Natural killer cell (primary cell): Measurements from ENCODE around the gene SLC22A23. TPM values are rescaled to one million over a fixed set of nuclear protein-coding genes. Genes with fewer than 3 reads are reported as not detected.

Experiments used
- ATAC-seq, 3 donors: fragments of 150-1000 bp in 2 of 3; fragments of 200-7000 bp in 1 of 3; cut with Tn5 transposase; 1 replicate in 1 of 3; 2 replicates in 2 of 3; pipeline ENCODE4 v1.10.0; 2021; ENCODE audit warnings: mild to moderate bottlenecking in 2 of 3, moderate library complexity in 2 of 3
- DNase-seq, 2 donors: peaks; one replicate each; pipeline versions ENCODE4 v3.0.0 to v3.0.0-alpha.2; 2013 to 2021; ENCODE audit warnings: mixed read lengths in 1 of 2
- H3K27ac ChIP-seq: one replicate; pipeline ENCODE4 v1.5.1; 2013; ENCODE audit warnings: mild to moderate bottlenecking, low read length
- H3K27me3 ChIP-seq: one replicate; pipeline ENCODE4 v1.6.1; 2013; ENCODE audit warnings: low read length; ENCODE audit not compliant: control insufficient read depth, insufficient read depth
- H3K36me3 ChIP-seq: one replicate; pipeline ENCODE4 v1.6.1; 2013; ENCODE audit warnings: low read length; ENCODE audit not compliant: control insufficient read depth, insufficient read depth
- H3K4me1 ChIP-seq: one replicate; pipeline ENCODE4 v1.6.1; 2013; ENCODE audit warnings: low read length; ENCODE audit not compliant: control insufficient read depth, insufficient read depth
- H3K4me3 ChIP-seq: one replicate; pipeline ENCODE4 v1.5.1; 2013; ENCODE audit warnings: low read length
- H3K9me3 ChIP-seq: one replicate; pipeline ENCODE4 v1.6.1; 2013; ENCODE audit warnings: low read length; ENCODE audit not compliant: control insufficient read depth, insufficient read depth
- H3K27ac Mint-ChIP-seq, 2 donors: one replicate each; pipeline ENCODE4 v1.8.0; 2022; ENCODE audit warnings: mild to moderate bottlenecking in 2 of 2, mixed read lengths in 2 of 2, moderate library complexity in 1 of 2
- H3K27me3 Mint-ChIP-seq, 2 donors: one replicate each; pipeline ENCODE4 v1.8.0; 2022; ENCODE audit warnings: low read depth in 2 of 2, mixed read lengths in 2 of 2
- H3K36me3 Mint-ChIP-seq: one replicate; pipeline ENCODE4 v1.8.0; 2022; ENCODE audit warnings: mixed read lengths
- H3K4me1 Mint-ChIP-seq, 2 donors: one replicate each; pipeline ENCODE4 v1.8.0; 2022; ENCODE audit warnings: mixed read lengths in 2 of 2
- H3K4me3 Mint-ChIP-seq: one replicate; pipeline ENCODE4 v1.8.0; 2022; ENCODE audit warnings: mild to moderate bottlenecking, moderate library complexity, mixed read lengths
- H3K9me3 Mint-ChIP-seq, 2 donors: one replicate each; pipeline ENCODE4 v1.8.0; 2022; ENCODE audit warnings: mixed read lengths in 2 of 2
- WGBS: methylation state at CpG from one replicate; pipeline ENCODE4 v1.1.7; 2013; ENCODE audit warnings: missing lambda C conversion rate; ENCODE audit not compliant: insufficient coverage; 5-methylcytosine and 5-hydroxymethylcytosine counted together
- intact Hi-C: fragments of 100-400 bp; cut with micrococcal nuclease; formaldehyde crosslinking; loops from one replicate; pipeline ENCODE4 v1.14.2; 2022
- total RNA-seq, 4 donors: library from RNA; stranded (reverse); fragments of 120-200 nt in 1 of 4; gene quantifications; one replicate each; pipeline versions ENCODE4 v1.2.3 to v1.2.4, GENCODE V29; 2013 to 2022
- TF ChIP-seq, protein P1 (sequence below): fragments of 200-600 bp; IDR thresholded peaks from one replicate; pipeline ENCODE4 v1.8.0; 2022; ENCODE audit warnings: antibody characterized with exemption

SLC22A23 gene
- total RNA-seq, 3 donors from 2014 or later (not counting 1 experiment from before 2014, with no cell fraction given), result 0.24 to 0.79 (median 0.38) TPM

DNA sequence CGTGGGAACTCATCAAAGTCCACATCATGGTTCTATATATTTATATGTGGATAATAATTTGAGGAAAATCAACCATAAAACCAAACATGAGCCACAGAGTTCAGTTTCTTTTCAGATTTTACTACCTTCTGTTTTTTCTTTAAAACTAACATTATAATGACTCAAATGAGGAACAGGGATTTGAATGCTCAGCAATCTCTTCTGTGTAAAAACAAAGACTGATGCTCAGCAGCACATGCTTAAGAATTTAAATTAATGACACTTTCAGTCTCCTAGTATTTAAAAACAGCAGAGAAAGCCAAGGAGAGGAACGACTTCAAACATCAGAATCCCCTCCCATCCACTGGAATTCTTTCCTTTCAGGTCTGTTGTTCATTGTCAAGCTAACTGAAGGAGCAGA, 125.4 kb downstream of the SLC22A23 start:
- intact Hi-C loops, result no loop called here
- Mint-ChIP-seq H3K4me3 (no peak overlapping the region), H3K27me3 (peaks cover 14 to 17% of the 10 kb centered on the region in 2 donors), H3K36me3 (no peaks in the 10 kb centered on the region), H3K9me3 (no peaks in the 10 kb centered on the region), H3K27ac (no peak overlapping the region), H3K4me1 (peaks cover 19 to 21% of the 10 kb centered on the region in 2 donors)
- TF ChIP-seq, protein P1, sequence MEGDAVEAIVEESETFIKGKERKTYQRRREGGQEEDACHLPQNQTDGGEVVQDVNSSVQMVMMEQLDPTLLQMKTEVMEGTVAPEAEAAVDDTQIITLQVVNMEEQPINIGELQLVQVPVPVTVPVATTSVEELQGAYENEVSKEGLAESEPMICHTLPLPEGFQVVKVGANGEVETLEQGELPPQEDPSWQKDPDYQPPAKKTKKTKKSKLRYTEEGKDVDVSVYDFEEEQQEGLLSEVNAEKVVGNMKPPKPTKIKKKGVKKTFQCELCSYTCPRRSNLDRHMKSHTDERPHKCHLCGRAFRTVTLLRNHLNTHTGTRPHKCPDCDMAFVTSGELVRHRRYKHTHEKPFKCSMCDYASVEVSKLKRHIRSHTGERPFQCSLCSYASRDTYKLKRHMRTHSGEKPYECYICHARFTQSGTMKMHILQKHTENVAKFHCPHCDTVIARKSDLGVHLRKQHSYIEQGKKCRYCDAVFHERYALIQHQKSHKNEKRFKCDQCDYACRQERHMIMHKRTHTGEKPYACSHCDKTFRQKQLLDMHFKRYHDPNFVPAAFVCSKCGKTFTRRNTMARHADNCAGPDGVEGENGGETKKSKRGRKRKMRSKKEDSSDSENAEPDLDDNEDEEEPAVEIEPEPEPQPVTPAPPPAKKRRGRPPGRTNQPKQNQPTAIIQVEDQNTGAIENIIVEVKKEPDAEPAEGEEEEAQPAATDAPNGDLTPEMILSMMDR, result no peak
- Histone ChIP-seq H3K27me3 (no peaks in the 10 kb centered on the region), H3K4me1 (peaks cover 18% of the 10 kb centered on the region), H3K27ac (no peak overlapping the region), H3K4me3 (no peak overlapping the region), H3K9me3 (no peaks in the 10 kb centered on the region), H3K36me3 (no peaks in the 10 kb centered on the region)
- WGBS, result 80% methylated on average over 1 of the region's 2 CpGs
- no peak for DNase-seq
- no peak for ATAC-seq

DNA sequence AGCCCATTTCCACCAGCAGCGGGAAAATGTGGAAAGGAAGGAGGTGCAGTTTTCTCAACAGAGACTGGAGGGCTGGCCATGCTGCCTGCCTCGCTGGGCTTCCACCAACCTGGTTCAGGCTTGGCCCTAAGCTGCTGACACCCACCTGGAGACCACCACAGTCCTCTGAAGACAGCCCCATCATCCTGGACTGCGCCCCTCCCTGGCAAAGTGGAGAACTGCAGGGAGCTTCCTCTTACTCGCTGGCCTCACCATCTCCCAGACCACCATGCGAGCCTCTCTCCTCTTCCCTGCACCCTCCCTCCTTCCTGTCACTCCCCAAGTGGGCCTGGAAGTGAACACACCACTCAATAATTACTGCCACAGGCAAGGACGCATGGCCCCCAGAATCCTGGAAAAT, 126.7 kb downstream of the SLC22A23 start:
- Histone ChIP-seq H3K27ac (no peak overlapping the region), H3K36me3 (no peaks in the 10 kb centered on the region), H3K27me3 (no peaks in the 10 kb centered on the region), H3K4me1 (peaks cover 18% of the 10 kb centered on the region), H3K9me3 (no peaks in the 10 kb centered on the region), H3K4me3 (no peak overlapping the region)
- H3K27me3 Mint-ChIP-seq, result peaks cover 15 to 19% of the 10 kb centered on the region in 2 donors
- ATAC-seq, result no peak
- no peak overlapping the region for H3K27ac Mint-ChIP-seq
- H3K4me3 Mint-ChIP-seq, result no peak overlapping the region
- TF ChIP-seq, protein P1, result no peak
- 88% methylated on average over 5 of the region's 6 CpGs for WGBS
- no peaks in the 10 kb centered on the region for H3K36me3 Mint-ChIP-seq
- peaks cover 19 to 21% of the 10 kb centered on the region in 2 donors for H3K4me1 Mint-ChIP-seq
- intact Hi-C loops, result no loop called here
- DNase-seq, result no peak
- H3K9me3 Mint-ChIP-seq, result no peaks in the 10 kb centered on the region

DNA sequence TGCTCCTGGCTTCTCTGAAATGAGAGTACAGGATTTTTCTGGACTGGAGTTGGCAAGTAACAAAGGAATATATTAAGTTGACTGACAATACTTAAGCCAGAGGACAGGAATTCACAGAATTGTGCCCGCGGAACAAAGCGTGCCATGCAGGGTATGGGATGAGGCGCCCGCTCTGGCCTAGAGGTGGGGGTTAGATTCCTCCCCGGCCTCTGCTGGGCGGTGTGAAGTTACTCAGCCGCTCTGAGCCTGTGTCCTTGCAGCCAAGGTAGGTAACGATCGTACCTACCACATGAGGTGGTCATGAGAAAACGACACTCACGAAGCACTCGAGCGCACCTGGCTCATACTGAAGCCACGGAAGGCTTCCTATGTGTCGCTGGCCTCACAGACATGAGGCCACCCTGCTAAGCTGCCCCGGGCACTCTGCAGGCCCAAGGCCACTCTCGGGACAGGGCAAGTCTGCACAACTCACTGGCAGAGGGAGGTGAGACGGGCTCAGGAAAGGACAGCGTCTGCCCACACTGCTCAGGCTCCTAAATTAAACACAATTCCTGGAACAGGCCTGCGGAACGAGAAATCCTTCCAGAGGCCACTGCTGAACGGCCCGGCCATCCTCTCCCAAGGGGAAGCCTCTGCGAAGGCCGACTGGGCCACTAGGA, 127.3 kb downstream of the SLC22A23 start:
- intact Hi-C loops, result no loop called here
- Mint-ChIP-seq H3K27ac (no peak overlapping the region), H3K4me1 (peaks cover 15 to 16% of the 10 kb centered on the region in 2 donors), H3K4me3 (no peak overlapping the region), H3K27me3 (peaks cover 20 to 25% of the 10 kb centered on the region in 2 donors), H3K36me3 (no peaks in the 10 kb centered on the region), H3K9me3 (no peaks in the 10 kb centered on the region)
- Histone ChIP-seq H3K4me3 (no peak overlapping the region), H3K9me3 (no peaks in the 10 kb centered on the region), H3K4me1 (peaks cover 16% of the 10 kb centered on the region), H3K27me3 (no peaks in the 10 kb centered on the region), H3K36me3 (no peaks in the 10 kb centered on the region), H3K27ac (no peak overlapping the region)
- no peak for DNase-seq
- no peak for ATAC-seq
- TF ChIP-seq, protein P1, result no peak
- 90% methylated on average over 26 of the region's 26 CpGs for WGBS

DNA sequence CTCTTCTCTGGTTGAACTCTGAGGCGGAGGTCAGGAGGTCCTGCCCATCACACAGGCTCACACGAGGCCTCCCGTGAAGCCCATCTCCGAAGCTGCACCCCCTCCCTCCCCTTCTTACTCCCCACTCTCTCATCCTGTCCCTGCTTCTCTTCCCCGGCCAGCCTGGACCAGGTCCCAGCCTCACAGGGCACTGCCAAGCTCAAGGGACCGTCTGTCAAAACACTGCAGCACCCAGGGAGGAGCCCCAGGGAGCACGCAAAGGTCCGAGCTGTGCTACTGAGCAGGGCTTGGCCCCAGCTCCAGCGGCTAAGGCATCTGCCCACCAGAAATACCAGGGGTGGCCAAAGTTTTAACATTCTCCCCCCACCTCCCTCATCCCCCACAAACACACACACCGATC, 128.1 kb downstream of the SLC22A23 start:
- ATAC-seq, result no peak
- no peak for DNase-seq
- Histone ChIP-seq H3K36me3 (no peaks in the 10 kb centered on the region), H3K27me3 (no peaks in the 10 kb centered on the region), H3K27ac (no peak overlapping the region), H3K4me1 (peaks cover 12% of the 10 kb centered on the region), H3K9me3 (no peaks in the 10 kb centered on the region), H3K4me3 (no peak overlapping the region)
- H3K27me3 Mint-ChIP-seq, result peaks cover 21 to 24% of the 10 kb centered on the region in 2 donors
- intact Hi-C loops, result no loop called here
- H3K9me3 Mint-ChIP-seq, result no peaks in the 10 kb centered on the region
- WGBS, result 92% methylated on average over 10 of the region's 10 CpGs
- TF ChIP-seq, protein P1, result no peak
- H3K4me1 Mint-ChIP-seq, result peaks cover 11 to 12% of the 10 kb centered on the region in 2 donors
- no peak overlapping the region for H3K4me3 Mint-ChIP-seq
- no peaks in the 10 kb centered on the region for H3K36me3 Mint-ChIP-seq
- H3K27ac Mint-ChIP-seq, result no peak overlapping the region
